Stimulated activated CD4-positive, alpha-beta T cell treated with anti-CD3 and anti-CD28 coated beads, Interleukin-12 subunit alpha, Interleukin-12 subunit beta, amount 100 ng/mL, for 24 hours (primary cell): ENCODE data around the gene ADAMTS2.

ENCODE experiments used
- DNase-seq, 2 experiments: peaks; one replicate each; pipeline ENCODE4 v3.0.0-alpha.2; 2020; ENCODE audit warnings: low read depth in 2 of 2

Gene ADAMTS2

DNA sequence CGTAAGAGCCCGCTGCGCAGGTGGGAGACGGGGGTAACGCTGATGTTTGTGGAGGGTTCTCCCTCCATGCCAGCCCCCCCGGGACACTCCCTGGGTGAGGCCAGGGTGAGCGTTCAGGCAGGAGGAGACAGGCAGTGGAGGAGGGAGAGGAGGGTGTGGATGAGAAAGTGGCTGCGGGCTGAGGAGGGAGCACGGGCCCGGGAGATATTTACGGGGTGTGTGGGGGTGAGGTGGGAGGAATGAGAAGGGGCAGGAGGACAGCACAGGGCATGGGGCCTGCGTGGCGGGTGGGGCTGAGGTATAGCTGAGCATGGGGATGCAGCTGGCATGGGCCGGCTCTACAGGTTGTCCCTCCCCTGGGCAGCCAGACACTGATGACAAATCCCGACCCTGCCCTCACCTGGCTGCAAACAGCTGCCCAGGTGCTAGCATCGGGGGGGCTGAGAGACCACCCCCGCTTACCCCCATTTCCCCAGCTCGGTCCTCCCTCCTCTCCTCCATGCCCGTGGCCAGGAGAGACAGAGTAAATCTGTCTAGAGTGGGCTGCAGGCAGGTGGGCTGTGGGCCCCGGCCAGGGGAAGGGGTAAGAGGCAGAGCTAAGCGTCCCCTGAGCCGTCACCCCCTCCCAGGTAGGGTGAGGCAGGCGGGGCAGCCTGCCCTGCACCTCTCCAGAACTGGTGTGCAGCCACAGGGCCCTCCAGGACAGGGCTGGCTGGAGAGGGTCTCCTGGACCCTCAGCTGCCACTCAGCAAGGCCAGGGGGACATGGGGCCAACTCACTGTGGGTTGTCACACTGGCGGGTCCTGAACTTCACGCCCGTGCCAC is 205.9 kb downstream of the ADAMTS2 start:
- no peak for DNase-seq

DNA sequence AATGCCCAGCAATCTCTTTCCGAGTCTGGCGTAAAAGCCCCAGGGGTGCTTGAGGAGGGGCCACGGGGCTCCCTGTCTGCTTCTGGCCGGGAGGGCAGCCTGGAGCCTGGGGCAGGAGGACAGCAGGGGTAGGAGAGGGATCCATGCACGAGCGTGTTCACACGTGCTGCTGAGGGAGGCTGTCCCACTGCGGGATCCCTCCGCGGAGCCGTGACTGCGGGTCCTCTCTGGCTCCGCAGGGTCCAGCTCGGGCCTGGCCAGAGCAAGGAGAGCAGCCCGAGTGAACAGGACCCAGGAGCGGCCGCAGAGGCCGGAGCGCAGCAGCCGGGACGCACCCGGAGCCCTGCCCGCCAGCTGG is 206.7 kb downstream of the ADAMTS2 start:
- DNase-seq = no peak

GRCh38 chr5:179137643-179138567 is 207.4 kb downstream of the ADAMTS2 start:
- no peak for DNase-seq

GRCh38 chr5:179137016-179137642 is 208.1 kb downstream of the ADAMTS2 start:
- no peak for DNase-seq

DNA sequence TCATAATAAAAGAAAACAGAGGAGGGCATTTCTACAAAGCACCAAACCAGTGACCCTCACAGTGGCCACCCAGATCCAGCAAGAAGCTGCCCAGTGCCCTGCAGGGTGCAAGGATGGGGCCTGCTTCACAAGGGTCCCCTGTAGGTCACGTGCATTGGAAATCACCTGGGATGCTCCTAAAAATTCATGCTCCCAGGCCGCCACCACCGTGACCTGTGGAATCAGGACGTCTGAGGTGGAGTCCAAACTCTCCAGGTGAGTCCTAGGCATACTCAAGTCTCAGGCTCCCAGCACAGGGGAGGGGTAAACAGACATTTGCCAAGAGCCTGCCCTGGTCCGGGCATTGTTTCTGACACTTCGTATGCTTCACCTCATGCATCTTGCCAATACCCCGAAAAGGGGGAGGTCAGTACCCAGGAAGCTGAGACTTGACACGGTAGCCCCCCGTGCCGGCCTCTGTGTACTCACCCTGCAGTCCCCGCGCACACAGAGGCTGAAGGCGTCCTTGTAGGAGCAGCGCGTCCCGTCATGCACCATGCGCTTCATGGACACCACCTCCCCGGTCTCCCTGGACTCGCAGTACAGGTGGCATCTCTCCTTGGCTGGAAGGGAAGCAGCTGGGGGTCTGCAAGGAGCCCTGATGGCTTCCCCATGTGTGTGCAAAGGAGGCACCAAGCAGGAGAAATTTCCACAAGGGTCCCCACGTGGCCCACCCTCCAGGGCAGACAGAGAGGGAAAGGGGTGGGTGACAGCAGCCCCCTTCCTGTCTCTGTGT is 209.6 kb downstream of the ADAMTS2 start:
- no peak for DNase-seq

DNA sequence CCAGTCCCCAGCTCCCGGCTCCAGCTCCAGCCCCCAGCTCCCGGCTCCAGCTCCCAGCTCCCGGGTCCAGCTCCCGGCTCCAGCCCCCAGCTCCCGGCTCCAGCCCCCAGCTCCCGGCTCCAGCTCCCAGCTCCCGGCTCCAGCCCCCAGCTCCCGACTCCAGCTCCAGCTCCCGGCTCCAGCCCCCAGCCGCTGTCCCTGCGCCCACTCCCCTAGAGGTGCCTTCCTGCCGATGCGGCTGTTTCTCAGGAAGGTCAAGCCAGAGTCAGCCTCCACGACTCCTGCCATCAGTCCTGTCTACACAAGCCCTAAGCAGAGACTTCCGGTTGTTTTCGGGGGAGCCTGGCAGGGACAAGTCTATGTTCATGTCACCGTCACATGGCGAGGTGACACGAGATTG is 210.3 kb downstream of the ADAMTS2 start:
- no peak for DNase-seq

- DNase-seq = no peak
Measured at GRCh38 chr5:179134511-179134910, 210.8 kb downstream of the ADAMTS2 start.

DNA sequence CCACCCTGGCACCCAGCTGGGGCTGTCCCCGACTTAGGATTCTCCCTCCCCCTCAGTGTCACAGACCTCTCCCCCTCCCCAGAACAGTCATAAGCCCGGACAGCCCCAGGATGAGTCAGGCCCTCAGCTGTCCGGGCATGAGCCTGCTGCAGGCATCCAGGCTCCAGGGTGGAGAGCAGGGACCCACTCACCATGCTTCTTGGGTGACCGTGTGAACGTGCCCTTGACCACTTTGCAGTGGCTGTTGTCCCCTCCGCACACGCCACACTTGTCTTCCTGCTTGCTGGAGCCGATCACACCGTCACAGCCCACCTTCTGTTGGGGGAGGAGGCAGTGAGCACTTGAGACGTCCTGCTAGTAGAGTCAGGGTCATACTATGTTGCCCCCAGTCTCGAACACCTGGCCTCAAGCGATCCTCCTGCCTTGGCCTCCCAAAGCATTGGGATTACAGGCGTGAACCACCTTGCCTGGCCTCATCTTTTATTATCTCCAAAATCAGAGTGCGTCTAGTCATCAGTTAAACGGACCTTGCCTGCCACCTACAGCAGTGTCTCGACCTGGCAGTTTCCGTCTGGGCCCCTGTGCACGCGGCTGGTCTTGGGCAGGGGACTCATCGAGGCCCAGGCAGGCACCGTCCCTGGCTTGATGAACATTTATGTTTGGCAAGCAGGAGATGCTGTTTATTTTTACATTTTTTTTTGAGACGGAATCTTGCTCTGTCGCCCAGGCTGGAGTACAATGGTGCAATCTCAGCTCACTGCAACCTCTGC is 212.5 kb downstream of the ADAMTS2 start:
- DNase-seq = no peak

- no peak for DNase-seq
Measured at GRCh38 chr5:179131886-179132585, 213.2 kb downstream of the ADAMTS2 start.

DNA sequence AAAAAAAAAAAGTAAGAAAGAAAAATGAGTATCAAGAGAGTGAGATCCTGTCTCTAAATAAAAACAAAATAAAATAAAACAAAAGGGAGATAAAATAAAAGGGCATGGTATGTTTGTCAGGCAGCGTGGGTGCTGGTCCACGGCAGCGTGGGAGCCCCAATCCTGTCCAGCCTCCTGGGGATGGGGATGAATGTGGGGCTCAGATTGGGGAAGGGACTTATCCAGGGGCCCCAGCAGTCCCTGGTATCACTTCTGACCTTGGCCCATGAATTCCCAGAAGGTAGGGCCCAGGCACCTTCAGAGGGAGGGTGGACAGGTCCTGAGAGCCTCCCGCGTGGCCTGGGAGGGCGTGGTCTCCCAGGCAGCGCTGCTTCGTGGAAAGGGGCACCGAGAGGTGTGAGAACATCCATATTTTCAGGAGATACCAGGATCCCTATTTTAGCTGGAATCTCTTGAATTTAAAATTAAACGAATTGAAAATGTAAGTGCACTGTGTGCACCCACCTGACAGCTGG is 213.9 kb downstream of the ADAMTS2 start:
- DNase-seq = no peak

DNA sequence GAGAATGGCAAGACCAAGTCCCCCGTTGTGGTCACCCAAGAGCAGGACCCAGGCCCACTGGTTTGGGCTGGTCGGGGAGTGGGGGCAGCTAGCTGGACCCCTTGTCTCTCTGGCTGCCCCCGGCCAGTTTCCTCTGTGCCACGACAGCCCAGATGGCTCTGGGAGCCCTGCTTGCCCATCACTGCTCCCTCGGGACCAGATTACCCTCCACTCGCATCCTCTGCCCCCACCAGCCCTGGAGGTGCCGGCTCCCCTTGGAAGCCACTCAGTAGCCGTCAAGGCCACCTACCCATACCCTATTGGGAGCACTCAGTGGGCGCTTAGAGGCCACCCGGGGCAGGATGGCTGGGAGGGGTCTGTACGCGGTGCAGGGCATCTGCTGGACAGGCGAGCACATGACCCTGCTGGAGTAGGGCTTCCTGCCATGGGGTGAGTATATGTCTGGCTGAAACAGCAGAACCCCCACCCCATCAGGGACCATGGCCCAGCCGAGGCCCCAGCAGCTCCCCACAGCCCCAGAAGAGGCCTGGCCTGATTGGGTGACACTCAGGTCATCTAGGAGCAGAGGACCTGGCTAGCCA is 215.1 kb downstream of the ADAMTS2 start:
- no peak for DNase-seq

GRCh38 chr5:179129607-179130071 is 215.6 kb downstream of the ADAMTS2 start:
- DNase-seq = no peak

DNA sequence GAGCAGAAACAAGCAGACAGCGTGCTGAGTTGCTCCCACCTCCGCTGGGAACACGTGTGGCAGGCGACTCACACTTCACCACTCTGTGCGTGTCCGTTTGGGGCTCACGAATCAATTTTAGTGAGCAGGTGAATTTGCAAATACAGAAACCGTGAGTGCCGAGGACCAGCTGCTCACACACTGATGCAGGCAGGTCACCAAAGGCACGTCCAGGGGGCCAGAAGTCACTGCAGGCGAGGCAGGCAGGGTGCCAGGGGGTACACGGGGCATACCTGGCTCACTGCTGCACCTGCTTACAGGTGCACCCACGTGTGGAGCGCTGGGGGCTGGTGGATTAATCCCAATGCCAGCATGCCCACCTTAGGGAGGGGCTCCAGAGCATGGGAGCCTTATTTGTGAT is 216.3 kb downstream of the ADAMTS2 start:
- no peak for DNase-seq

GRCh38 chr5:179128041-179128365 is 217.3 kb downstream of the ADAMTS2 start:
- no peak for DNase-seq

GRCh38 chr5:179127136-179128040 is 217.9 kb downstream of the ADAMTS2 start:
- DNase-seq = no peak

GRCh38 chr5:179126506-179126991 is 218.7 kb downstream of the ADAMTS2 start:
- no peak for DNase-seq

- no peak for DNase-seq
Measured at GRCh38 chr5:179125789-179126505, 219.3 kb downstream of the ADAMTS2 start.
